Measurements from ENCODE around the gene MGAT5B.

Gene MGAT5B

GRCh38 chr17:76927577-76927976 is 59.4 kb downstream of the MGAT5B start:
- no peak for DNase-seq (ENCODE audit: low read depth in 2 of 2)

GRCh38 chr17:76927982-76928381 is 59.8 kb downstream of the MGAT5B start:
- no peak for DNase-seq (ENCODE audit: low read depth in 2 of 2)

- DNase-seq (ENCODE audit: low read depth in 2 of 2), result no peak
Measured at GRCh38 chr17:76929148-76929547, 60.9 kb downstream of the MGAT5B start.

GRCh38 chr17:76929601-76930000 is 61.4 kb downstream of the MGAT5B start:
- DNase-seq (ENCODE audit: low read depth in 2 of 2), result no peak

GRCh38 chr17:76930107-76930506 is 61.9 kb downstream of the MGAT5B start:
- DNase-seq (ENCODE audit: low read depth in 2 of 2), result no peak

- no peak for DNase-seq (ENCODE audit: low read depth in 2 of 2)
Measured at GRCh38 chr17:76932402-76933333, 64.5 kb downstream of the MGAT5B start.

GRCh38 chr17:76934561-76935320 is 66.5 kb downstream of the MGAT5B start:
- DNase-seq (ENCODE audit: low read depth in 2 of 2), result no peak

GRCh38 chr17:76935331-76935730 is 67.1 kb downstream of the MGAT5B start:
- DNase-seq (ENCODE audit: low read depth in 2 of 2), result no peak

- DNase-seq (ENCODE audit: low read depth in 2 of 2), result no peak
Measured at GRCh38 chr17:76937238-76937637, 69.0 kb downstream of the MGAT5B start.

GRCh38 chr17:76938009-76938408 is 69.8 kb downstream of the MGAT5B start:
- DNase-seq (ENCODE audit: low read depth in 2 of 2), result no peak

GRCh38 chr17:76940295-76940694 is 72.1 kb downstream of the MGAT5B start:
- DNase-seq (ENCODE audit: low read depth in 2 of 2), result no peak

GRCh38 chr17:76940738-76941350 is 72.6 kb downstream of the MGAT5B start:
- DNase-seq (ENCODE audit: low read depth in 2 of 2), result no peak

GRCh38 chr17:76943202-76943601 is 75.0 kb downstream of the MGAT5B start:
- DNase-seq (ENCODE audit: low read depth in 2 of 2), result no peak

- DNase-seq (ENCODE audit: low read depth in 2 of 2), result no peak
Measured at GRCh38 chr17:76943781-76944213, 75.6 kb downstream of the MGAT5B start.

GRCh38 chr17:76944477-76944876 is 76.3 kb downstream of the MGAT5B start:
- no peak for DNase-seq (ENCODE audit: low read depth in 2 of 2)

- no peak for DNase-seq (ENCODE audit: low read depth in 2 of 2)
Measured at GRCh38 chr17:76946111-76946771, 78.0 kb downstream of the MGAT5B start.

- DNase-seq (ENCODE audit: low read depth in 2 of 2), result no peak
Measured at GRCh38 chr17:76946772-76947135, 78.5 kb downstream of the MGAT5B start.

GRCh38 chr17:76947309-76947708 is 79.1 kb downstream of the MGAT5B start:
- no peak for DNase-seq (ENCODE audit: low read depth in 2 of 2)

GRCh38 chr17:76947771-76948170 is 79.6 kb downstream of the MGAT5B start:
- no peak for DNase-seq (ENCODE audit: low read depth in 2 of 2)

- DNase-seq (ENCODE audit: low read depth in 2 of 2), result no peak
Measured at GRCh38 chr17:76948301-76948700, 80.1 kb downstream of the MGAT5B start.

GRCh38 chr17:76948726-76949342 is 80.6 kb downstream of the MGAT5B start:
- DNase-seq (ENCODE audit: low read depth in 2 of 2), result no peak

Measured in stimulated activated CD4-positive, alpha-beta T cell treated with anti-CD3 and anti-CD28 coated beads, Interleukin-4, amount 100 ng/mL, for 48 hours (primary cell).